Measurements from ENCODE around the gene ITK. TPM values are rescaled to one million over a fixed set of nuclear protein-coding genes. Genes with fewer than 3 reads are reported as not detected.

The ITK gene
- total and polyA plus RNA-seq, 2 donors from 2014 or later, result 0.11 to 14.0 TPM

DNA sequence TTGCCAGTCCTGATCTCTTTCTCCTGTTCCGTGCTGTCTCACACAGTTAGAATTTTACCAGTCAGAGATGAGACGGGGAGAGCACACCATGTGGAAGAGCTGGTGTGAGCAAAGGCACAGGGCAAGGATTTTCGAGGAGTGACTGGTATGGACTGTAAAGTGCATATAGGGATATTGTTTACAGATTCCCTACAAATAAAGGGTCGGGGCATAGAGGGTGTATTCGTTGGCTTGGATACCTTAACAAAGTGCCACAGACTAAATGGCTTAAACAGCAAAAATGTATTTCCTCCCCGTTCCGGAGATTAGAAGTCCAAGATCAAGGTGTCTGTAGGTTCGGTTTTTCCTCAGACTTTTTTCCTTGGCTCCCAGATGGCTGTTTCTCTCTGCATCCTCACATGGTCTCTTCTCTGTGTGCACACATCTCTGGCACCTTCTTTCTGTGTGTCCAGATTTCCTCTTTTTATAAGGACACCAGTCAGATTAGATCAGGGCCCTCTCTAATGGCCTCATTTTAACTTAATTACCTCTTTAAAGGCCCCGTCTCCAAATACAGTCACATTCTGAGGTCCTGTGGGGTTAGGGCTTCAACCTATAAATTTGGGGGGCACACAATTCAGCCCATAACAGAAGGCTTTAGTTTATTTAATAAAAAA lies 108.7 kb downstream of the ITK start:
- H3K27me3 ChIP-seq (ENCODE audit: control insufficient read depth, insufficient read depth, low read length), result no peaks in the 10 kb centered on the region
- no peak for FAIRE-seq
- intact Hi-C loops (cut with DNase I), result no loop called here
- no peak overlapping the region for H3K4me3 ChIP-seq (ENCODE audit: low read length in 3 of 3)
- H3K36me3 ChIP-seq (ENCODE audit: control insufficient read depth in 2 of 3, insufficient read depth in 3 of 3, low read length in 3 of 3), result peaks cover 0 to 18% (median 7%) of the 10 kb centered on the region in 3 donors
- TF ChIP-seq, protein P1, sequence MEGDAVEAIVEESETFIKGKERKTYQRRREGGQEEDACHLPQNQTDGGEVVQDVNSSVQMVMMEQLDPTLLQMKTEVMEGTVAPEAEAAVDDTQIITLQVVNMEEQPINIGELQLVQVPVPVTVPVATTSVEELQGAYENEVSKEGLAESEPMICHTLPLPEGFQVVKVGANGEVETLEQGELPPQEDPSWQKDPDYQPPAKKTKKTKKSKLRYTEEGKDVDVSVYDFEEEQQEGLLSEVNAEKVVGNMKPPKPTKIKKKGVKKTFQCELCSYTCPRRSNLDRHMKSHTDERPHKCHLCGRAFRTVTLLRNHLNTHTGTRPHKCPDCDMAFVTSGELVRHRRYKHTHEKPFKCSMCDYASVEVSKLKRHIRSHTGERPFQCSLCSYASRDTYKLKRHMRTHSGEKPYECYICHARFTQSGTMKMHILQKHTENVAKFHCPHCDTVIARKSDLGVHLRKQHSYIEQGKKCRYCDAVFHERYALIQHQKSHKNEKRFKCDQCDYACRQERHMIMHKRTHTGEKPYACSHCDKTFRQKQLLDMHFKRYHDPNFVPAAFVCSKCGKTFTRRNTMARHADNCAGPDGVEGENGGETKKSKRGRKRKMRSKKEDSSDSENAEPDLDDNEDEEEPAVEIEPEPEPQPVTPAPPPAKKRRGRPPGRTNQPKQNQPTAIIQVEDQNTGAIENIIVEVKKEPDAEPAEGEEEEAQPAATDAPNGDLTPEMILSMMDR (IDR thresholded peaks at IDR 0.05; ENCODE audit: borderline replicate concordance, extremely low read depth, insufficient read depth), result no peak
- no peaks in the 10 kb centered on the region for H3K9me3 ChIP-seq (ENCODE audit: control insufficient read depth in 2 of 3, insufficient read depth in 1 of 3, low read length in 3 of 3)
- peaks cover 0 to 58% (median 44%) of the 10 kb centered on the region in 3 donors for H3K4me1 ChIP-seq (ENCODE audit: control insufficient read depth in 2 of 3, insufficient read depth in 2 of 3, low read depth in 1 of 3, low read length in 3 of 3)
- peak overlapping the region in 1 of 3 donors; percentile 53 for H3K9ac ChIP-seq (ENCODE audit: low read length in 3 of 3)
- no peak for DNase-seq
- peak overlapping the region; percentile 88 to 92 for H3K27ac ChIP-seq (ENCODE audit: low read depth in 2 of 2, low read length in 2 of 2)

DNA sequence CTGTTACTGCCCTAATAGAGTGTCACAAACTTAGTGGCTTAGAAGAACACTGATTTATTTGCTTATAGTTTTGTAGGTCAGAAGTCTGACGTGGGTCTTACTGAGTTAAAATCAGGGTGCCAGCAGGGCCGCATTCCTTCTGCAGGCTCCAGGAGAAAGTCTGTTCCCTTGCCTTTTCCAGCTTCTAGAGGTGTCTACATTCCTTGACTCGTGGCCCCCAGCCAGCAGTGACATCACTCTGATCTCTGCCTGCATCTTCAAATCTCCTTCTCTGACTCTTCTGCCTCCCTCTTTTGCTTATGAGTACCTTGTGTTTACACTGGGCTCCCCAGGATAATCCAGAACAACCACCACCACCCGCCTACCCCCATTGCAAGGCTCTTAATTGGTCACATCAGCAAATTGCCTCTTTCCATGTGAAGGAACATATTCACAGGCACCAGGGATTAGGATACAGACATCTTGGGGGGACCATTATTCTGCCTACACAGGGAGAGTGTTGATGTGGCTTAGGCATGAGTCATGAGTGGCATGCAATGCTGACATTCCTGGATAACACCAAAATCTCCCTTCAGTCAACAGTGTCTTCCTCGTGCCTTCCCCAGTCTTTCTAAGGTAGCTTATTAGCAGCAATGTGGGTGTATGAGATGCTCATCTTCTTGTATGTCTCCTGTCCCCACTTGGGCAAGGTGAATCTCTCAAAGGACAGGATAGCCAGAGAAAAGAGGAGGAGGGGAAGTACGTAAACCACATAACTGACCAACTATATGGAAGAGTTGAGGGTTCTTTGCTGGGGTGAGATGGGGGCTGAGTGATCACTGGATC lies 109.7 kb downstream of the ITK start:
- H3K9me3 ChIP-seq (ENCODE audit: control insufficient read depth in 2 of 3, insufficient read depth in 1 of 3, low read length in 3 of 3), result no peaks in the 10 kb centered on the region
- FAIRE-seq, result no peak
- DNase-seq, result no peak
- H3K4me3 ChIP-seq (ENCODE audit: low read length in 3 of 3), result no peak overlapping the region
- peaks cover 0 to 48% (median 37%) of the 10 kb centered on the region in 3 donors for H3K4me1 ChIP-seq (ENCODE audit: control insufficient read depth in 2 of 3, insufficient read depth in 2 of 3, low read depth in 1 of 3, low read length in 3 of 3)
- peak overlapping the region in 1 of 3 donors; percentile 53 for H3K9ac ChIP-seq (ENCODE audit: low read length in 3 of 3)
- peaks cover 0 to 26% (median 7%) of the 10 kb centered on the region in 3 donors for H3K36me3 ChIP-seq (ENCODE audit: control insufficient read depth in 2 of 3, insufficient read depth in 3 of 3, low read length in 3 of 3)
- no peaks in the 10 kb centered on the region for H3K27me3 ChIP-seq (ENCODE audit: control insufficient read depth, insufficient read depth, low read length)
- TF ChIP-seq, protein P1 (IDR thresholded peaks at IDR 0.05; ENCODE audit: borderline replicate concordance, extremely low read depth, insufficient read depth), result no peak
- peak overlapping the region; percentile 88 to 92 for H3K27ac ChIP-seq (ENCODE audit: low read depth in 2 of 2, low read length in 2 of 2)
- intact Hi-C loops (cut with DNase I), result no loop called here

DNA sequence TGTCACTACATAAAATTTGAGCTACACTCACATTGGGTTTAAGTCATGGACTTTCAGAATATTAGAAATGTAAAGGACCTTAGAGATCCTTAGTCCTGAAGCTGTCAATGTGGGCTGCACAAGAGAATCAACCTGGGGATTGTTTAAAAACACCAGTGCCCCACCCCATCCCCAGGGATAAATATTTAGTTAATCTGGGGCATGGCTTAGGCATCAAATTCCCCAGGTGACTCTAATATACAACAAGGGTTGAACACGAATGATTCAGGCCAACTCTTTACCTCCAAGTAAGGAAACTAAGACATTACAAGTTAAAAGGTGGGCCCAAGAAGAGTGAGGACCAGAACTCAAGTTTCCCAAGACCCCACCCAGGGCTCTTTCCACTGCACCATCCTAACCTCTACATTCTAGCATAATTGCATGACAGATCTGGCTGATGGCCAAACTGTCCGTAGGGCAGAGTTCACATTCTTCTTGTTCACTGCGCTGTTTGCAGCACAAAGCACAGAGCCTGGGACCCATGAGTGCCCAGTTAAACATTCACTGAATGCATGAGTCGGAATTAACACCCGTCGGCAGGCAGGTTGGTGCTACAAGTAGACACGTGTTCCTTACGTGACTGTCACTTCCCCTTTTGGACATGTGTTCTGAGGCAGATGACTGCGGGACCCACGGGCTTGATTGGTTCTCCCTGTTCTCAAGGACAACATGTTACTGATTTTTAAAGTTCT lies 110.5 kb downstream of the ITK start:
- peak; percentile 78 to 90 (median 85) for DNase-seq
- Histone ChIP-seq H3K4me1 (ENCODE audit: control insufficient read depth in 2 of 3, insufficient read depth in 2 of 3, low read depth in 1 of 3, low read length in 3 of 3) (peaks cover 0 to 47% (median 35%) of the 10 kb centered on the region in 3 donors), H3K27me3 (ENCODE audit: control insufficient read depth, insufficient read depth, low read length) (no peaks in the 10 kb centered on the region), H3K9me3 (ENCODE audit: control insufficient read depth in 2 of 3, insufficient read depth in 1 of 3, low read length in 3 of 3) (no peaks in the 10 kb centered on the region), H3K36me3 (ENCODE audit: control insufficient read depth in 2 of 3, insufficient read depth in 3 of 3, low read length in 3 of 3) (peaks cover 0 to 26% (median 7%) of the 10 kb centered on the region in 3 donors), H3K9ac (ENCODE audit: low read length in 3 of 3) (peak overlapping the region in 1 of 3 donors; percentile 2), H3K4me3 (ENCODE audit: low read length in 3 of 3) (no peak overlapping the region), H3K27ac (ENCODE audit: low read depth in 2 of 2, low read length in 2 of 2) (peak overlapping the region; percentile 88 to 92)
- TF ChIP-seq, protein P1 (IDR thresholded peaks at IDR 0.05; ENCODE audit: borderline replicate concordance, extremely low read depth, insufficient read depth), result no peak
- peak; percentile 76 for FAIRE-seq
- intact Hi-C loops (cut with DNase I), result no loop called here
